BLaER1 (cell line): Measurements from ENCODE around the gene XIRP2.

ENCODE experiments used
- H3K27ac ChIP-seq: shearing (Covaris generic); formaldehyde crosslinking; 2 replicates; pipeline ENCODE4 v1.8.1; 2022
- H3K27me3 ChIP-seq: shearing (Covaris generic); formaldehyde crosslinking; 2 replicates; pipeline ENCODE4 v1.8.1; 2022
- H3K36me3 ChIP-seq: shearing (Covaris generic); formaldehyde crosslinking; 2 replicates; pipeline ENCODE4 v1.8.1; 2022
- H3K4me1 ChIP-seq: shearing (Covaris generic); formaldehyde crosslinking; 2 replicates; pipeline ENCODE4 v1.8.1; 2022
- H3K4me2 ChIP-seq: shearing (Covaris generic); formaldehyde crosslinking; 2 replicates; pipeline ENCODE4 v1.8.1; 2022
- H3K4me3 ChIP-seq: shearing (Covaris generic); formaldehyde crosslinking; 2 replicates; pipeline ENCODE4 v1.8.1; 2022
- H3K9ac ChIP-seq: shearing (Covaris generic); formaldehyde crosslinking; 2 replicates; pipeline ENCODE4 v1.8.1; 2022
- H3K9me3 ChIP-seq: shearing (Covaris generic); formaldehyde crosslinking; 2 replicates; pipeline ENCODE4 v1.8.1; 2022
- H4K20me1 ChIP-seq: shearing (Covaris generic); formaldehyde crosslinking; 2 replicates; pipeline ENCODE4 v1.8.1; 2022
- Cebpa-rat ChIP-seq: shearing (Covaris generic); IDR thresholded peaks from 2 replicates; pipeline ENCODE4 v1.8.1; 2022

XIRP2 gene

GRCh38 chr2:166892397-166892796 lies 4.1 kb downstream of the XIRP2 start:
- no peaks in the 10 kb centered on the region for H4K20me1 ChIP-seq
- no peaks in the 10 kb centered on the region for H3K4me1 ChIP-seq

DNA sequence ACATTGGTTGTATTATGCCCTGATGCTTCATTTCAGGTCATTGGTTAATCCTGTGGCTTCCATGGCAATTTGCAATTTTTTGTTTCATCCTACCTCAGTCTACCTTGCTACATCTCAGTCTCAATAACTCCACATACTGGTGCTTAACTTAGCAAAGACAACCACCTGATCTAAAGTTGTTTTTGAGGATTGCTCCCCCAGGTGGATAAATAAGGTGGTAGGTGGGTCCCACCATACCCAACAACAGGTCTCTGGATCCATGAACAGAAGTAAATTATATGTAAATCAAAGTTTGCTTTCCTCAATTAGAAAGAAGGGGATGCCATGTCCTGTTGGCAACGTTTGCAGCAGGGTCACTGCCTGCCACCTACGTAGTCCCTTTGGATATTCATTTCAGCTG lies 7.0 kb downstream of the XIRP2 start:
- Histone ChIP-seq H3K4me3 (no peak overlapping the region), H3K4me1 (no peaks in the 10 kb centered on the region), H4K20me1 (no peaks in the 10 kb centered on the region), H3K27me3 (no peaks in the 10 kb centered on the region), H3K9ac (no peak overlapping the region), H3K4me2 (no peak overlapping the region), H3K36me3 (no peaks in the 10 kb centered on the region), H3K27ac (no peak overlapping the region), H3K9me3 (no peaks in the 10 kb centered on the region)
- no peak for TF ChIP-seq Cebpa-rat

More at GRCh38 chr2:166892397-166892796, 4.1 kb downstream of the XIRP2 start:
- H3K4me2 ChIP-seq, result no peak overlapping the region
- no peaks in the 10 kb centered on the region for H3K27me3 ChIP-seq
- no peak overlapping the region for H3K27ac ChIP-seq
- TF ChIP-seq Cebpa-rat, result no peak
- no peaks in the 10 kb centered on the region for H3K9me3 ChIP-seq
- no peaks in the 10 kb centered on the region for H3K36me3 ChIP-seq
- no peak overlapping the region for H3K9ac ChIP-seq
- H3K4me3 ChIP-seq, result no peak overlapping the region

- H3K27me3 ChIP-seq, result no peaks in the 10 kb centered on the region
- TF ChIP-seq Cebpa-rat, result no peak
- H3K4me2 ChIP-seq, result no peak overlapping the region
- no peak overlapping the region for H3K9ac ChIP-seq
- no peaks in the 10 kb centered on the region for H4K20me1 ChIP-seq
- H3K36me3 ChIP-seq, result no peaks in the 10 kb centered on the region
- H3K4me3 ChIP-seq, result no peak overlapping the region
- no peaks in the 10 kb centered on the region for H3K9me3 ChIP-seq
- H3K4me1 ChIP-seq, result no peaks in the 10 kb centered on the region
- no peak overlapping the region for H3K27ac ChIP-seq
These were observed 9.4 kb downstream of the XIRP2 start for GRCh38 chr2:166897666-166898065.

DNA sequence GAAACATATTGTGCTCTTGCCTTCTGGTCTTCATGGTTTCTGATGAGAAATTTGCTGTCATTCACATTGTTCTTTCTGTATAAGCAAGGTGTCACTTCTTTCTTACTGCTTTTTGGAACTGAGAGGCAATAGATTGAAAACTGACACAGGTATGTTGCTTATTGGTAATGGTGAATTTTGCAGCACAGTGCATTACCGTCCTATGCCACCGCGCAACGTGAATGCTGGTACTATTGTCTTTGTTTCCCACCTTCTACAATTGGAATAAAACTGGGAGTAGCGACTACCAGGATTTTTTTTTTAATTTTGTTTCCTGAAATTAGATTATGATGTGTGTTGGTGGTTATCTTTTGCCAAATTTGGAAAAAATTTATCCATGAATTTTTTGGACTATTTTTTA lies 11.4 kb downstream of the XIRP2 start:
- Histone ChIP-seq H3K27me3 (no peaks in the 10 kb centered on the region), H3K4me3 (no peak overlapping the region), H3K4me1 (no peaks in the 10 kb centered on the region), H3K36me3 (no peaks in the 10 kb centered on the region), H3K27ac (no peak overlapping the region), H3K4me2 (no peak overlapping the region), H3K9ac (no peak overlapping the region), H3K9me3 (no peaks in the 10 kb centered on the region), H4K20me1 (no peaks in the 10 kb centered on the region)
- TF ChIP-seq Cebpa-rat, result no peak

GRCh38 chr2:166900700-166901099 lies 12.4 kb downstream of the XIRP2 start:
- no peaks in the 10 kb centered on the region for H3K4me1 ChIP-seq
- H3K9me3 ChIP-seq, result no peaks in the 10 kb centered on the region
- TF ChIP-seq Cebpa-rat, result no peak
- H3K4me2 ChIP-seq, result no peak overlapping the region
- no peak overlapping the region for H3K9ac ChIP-seq
- no peaks in the 10 kb centered on the region for H3K36me3 ChIP-seq
- no peak overlapping the region for H3K27ac ChIP-seq
- no peaks in the 10 kb centered on the region for H3K27me3 ChIP-seq
- no peaks in the 10 kb centered on the region for H4K20me1 ChIP-seq
- no peak overlapping the region for H3K4me3 ChIP-seq

- H3K9me3 ChIP-seq, result no peaks in the 10 kb centered on the region
These were observed 13.1 kb downstream of the XIRP2 start for GRCh38 chr2:166901336-166901735.

DNA sequence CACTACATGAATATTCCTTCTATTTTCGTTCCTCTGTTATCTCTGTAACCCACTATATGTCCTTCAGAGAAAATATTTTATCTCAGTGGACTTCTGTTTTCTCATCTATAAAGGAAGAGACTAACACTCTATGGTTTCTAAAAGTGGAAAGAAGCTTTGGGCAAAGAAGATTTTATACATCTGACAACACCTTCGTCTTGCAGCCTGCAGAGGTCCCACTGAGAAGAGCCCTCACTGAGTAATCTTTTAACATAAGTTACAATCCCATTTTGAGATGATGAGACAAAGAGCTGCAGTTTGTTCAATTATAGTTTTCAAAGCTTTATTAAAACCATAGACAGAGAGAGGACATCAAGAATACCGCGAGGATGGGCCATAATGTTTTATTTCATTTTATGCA lies 28.7 kb downstream of the XIRP2 start:
- Histone ChIP-seq H3K4me1 (no peaks in the 10 kb centered on the region), H3K27ac (no peak overlapping the region), H3K4me3 (no peak overlapping the region), H3K27me3 (no peaks in the 10 kb centered on the region), H3K9me3 (no peaks in the 10 kb centered on the region), H4K20me1 (no peaks in the 10 kb centered on the region), H3K9ac (no peak overlapping the region), H3K4me2 (no peak overlapping the region), H3K36me3 (no peaks in the 10 kb centered on the region)
- TF ChIP-seq Cebpa-rat, result no peak

More at GRCh38 chr2:166901336-166901735, 13.1 kb downstream of the XIRP2 start:
- Histone ChIP-seq H3K4me3 (no peak overlapping the region), H3K27me3 (no peaks in the 10 kb centered on the region), H3K4me2 (no peak overlapping the region), H3K4me1 (no peaks in the 10 kb centered on the region), H3K27ac (no peak overlapping the region), H3K36me3 (no peaks in the 10 kb centered on the region), H3K9ac (no peak overlapping the region), H4K20me1 (no peaks in the 10 kb centered on the region)
- TF ChIP-seq Cebpa-rat, result no peak

GRCh38 chr2:166917415-166917814 lies 29.1 kb downstream of the XIRP2 start:
- no peak overlapping the region for H3K4me2 ChIP-seq
- no peak overlapping the region for H3K27ac ChIP-seq
- no peaks in the 10 kb centered on the region for H3K36me3 ChIP-seq
- H3K4me1 ChIP-seq, result no peaks in the 10 kb centered on the region
- no peaks in the 10 kb centered on the region for H4K20me1 ChIP-seq
- no peak for TF ChIP-seq Cebpa-rat
- no peak overlapping the region for H3K4me3 ChIP-seq
- H3K9ac ChIP-seq, result no peak overlapping the region
- H3K9me3 ChIP-seq, result no peaks in the 10 kb centered on the region
- no peaks in the 10 kb centered on the region for H3K27me3 ChIP-seq

DNA sequence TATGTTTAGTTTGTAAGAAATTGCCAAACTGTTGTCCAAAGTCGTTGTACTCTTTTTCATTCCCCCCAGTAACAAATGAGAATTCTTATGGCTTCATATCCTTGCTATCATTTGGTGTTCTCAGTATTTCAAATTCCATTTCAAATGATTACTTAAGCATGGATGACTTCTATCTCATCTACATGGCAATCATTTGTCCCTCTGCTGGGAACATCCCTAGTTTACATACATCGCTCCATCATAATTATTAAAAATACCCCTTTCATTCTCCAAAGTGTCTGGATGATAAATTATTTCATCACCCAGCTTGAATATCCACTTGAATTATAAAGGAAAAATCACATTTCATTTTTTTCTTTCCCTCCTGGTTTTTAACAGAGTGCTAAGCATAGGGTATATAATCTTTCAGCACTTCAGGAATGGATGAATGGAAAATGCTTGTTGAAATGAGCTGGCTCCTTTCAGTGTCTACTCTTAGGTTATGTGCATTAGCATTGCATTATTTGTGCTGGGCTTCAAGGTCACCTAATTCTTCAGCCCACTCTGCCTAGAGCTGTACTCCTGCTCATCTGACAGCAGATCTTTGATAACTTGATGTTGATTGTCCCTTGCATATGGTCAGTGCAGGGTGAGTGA lies 33.1 kb downstream of the XIRP2 start:
- TF ChIP-seq Cebpa-rat, result no peak
- no peak overlapping the region for H3K9ac ChIP-seq
- no peaks in the 10 kb centered on the region for H3K9me3 ChIP-seq
- H3K4me3 ChIP-seq, result no peak overlapping the region
- no peaks in the 10 kb centered on the region for H4K20me1 ChIP-seq
- H3K27me3 ChIP-seq, result no peaks in the 10 kb centered on the region
- H3K27ac ChIP-seq, result no peak overlapping the region
- H3K4me2 ChIP-seq, result no peak overlapping the region
- H3K36me3 ChIP-seq, result no peaks in the 10 kb centered on the region
- no peaks in the 10 kb centered on the region for H3K4me1 ChIP-seq

DNA sequence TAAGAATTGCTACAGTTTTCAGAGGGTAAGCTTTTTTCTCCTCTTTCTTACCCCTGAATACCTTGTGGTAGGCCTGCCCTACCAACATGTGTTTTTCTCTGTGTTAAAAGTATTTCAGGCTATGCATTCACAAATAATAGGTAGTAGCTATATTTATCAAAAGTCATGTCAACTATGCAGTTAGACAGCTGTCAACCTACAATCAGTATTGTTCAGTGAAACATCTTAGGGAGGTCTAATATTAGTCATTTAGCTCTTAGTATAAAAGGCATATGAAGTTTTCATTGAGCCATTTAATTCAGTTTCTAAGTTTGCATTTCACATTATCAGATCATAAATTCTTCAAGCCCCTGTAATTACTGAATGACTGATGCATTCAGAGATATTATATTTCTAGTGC lies 36.7 kb downstream of the XIRP2 start:
- Histone ChIP-seq H3K36me3 (no peaks in the 10 kb centered on the region), H3K9ac (no peak overlapping the region), H3K4me3 (no peak overlapping the region), H3K27ac (no peak overlapping the region), H3K4me1 (no peaks in the 10 kb centered on the region), H3K4me2 (no peak overlapping the region), H3K9me3 (no peaks in the 10 kb centered on the region), H3K27me3 (no peaks in the 10 kb centered on the region), H4K20me1 (no peaks in the 10 kb centered on the region)
- TF ChIP-seq Cebpa-rat, result no peak

- Histone ChIP-seq H3K36me3 (no peaks in the 10 kb centered on the region), H4K20me1 (no peaks in the 10 kb centered on the region), H3K4me1 (no peaks in the 10 kb centered on the region)
These were observed 38.4 kb downstream of the XIRP2 start for GRCh38 chr2:166926657-166927056.

More at GRCh38 chr2:166926657-166927056, 38.4 kb downstream of the XIRP2 start:
- Histone ChIP-seq H3K4me2 (no peak overlapping the region), H3K9ac (no peak overlapping the region), H3K9me3 (no peaks in the 10 kb centered on the region), H3K27me3 (no peaks in the 10 kb centered on the region), H3K27ac (no peak overlapping the region), H3K4me3 (no peak overlapping the region)
- TF ChIP-seq Cebpa-rat, result no peak
